Sigmoid colon (tissue), 4 donors: ENCODE data around the gene CBFA2T3.

ENCODE experiments used
- POLR2AphosphoS5 ChIP-seq, 4 donors: sonication (generic); formaldehyde crosslinking; IDR thresholded peaks; one replicate each; pipeline ENCODE4 v1.6.1; 2017; ENCODE audit warnings: antibody characterized with exemption in 4 of 4
- TF ChIP-seq, protein P1 (sequence below), 4 experiments: fragments of 450-650 bp in 3 of 4; fragments of 200-600 bp in 1 of 4; IDR thresholded peaks; one replicate each; pipeline ENCODE4 v1.5.1; 2016 to 2019; ENCODE audit warnings: antibody characterized with exemption in 4 of 4, mild to moderate bottlenecking in 3 of 4, moderate library complexity in 2 of 4

DNA sequence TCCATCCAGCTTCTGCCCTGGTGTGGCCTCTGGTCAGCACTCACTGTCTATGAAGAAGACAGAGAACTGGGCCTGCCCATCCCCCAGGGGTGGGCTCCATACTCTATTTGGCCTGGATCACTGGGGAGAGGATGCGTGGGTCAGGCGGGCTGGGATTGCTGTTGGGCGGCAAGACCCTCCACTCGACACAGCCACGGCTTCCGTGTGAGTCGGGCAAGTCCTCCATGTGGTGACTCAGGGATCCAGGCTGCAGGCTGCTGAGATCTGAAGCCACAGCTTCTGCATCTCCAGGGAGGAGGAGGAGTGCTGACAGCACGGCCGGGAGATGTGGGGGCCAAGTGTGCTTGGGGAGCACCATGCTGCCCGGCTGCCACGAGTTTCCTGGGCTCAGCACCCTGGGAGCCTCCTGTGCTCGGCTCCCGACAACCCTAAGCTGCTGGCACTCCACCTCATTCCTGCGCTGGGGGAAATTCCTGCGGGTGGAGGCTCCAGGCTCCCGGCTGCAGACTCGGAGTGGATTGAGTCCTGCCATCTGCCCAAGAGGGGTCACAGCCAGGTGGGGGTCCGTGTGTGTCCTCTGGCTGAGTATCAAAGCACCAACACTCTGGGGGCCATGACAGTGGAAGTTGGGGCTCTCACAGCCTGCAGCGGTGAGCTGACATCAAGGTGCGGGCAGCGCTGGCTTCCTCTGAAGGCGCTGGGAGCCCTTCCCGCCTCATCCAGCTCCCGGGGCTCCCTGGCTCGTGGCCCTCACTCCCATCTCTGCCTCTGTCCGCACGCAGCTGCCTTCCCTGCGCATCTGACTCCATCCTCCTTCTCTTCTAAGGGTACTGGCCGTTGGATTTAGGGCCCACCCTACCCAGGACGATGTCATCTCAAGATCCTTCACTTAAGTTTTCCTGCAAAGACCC, 24.4 kb upstream of the CBFA2T3 start:
- TF ChIP-seq POLR2AphosphoS5 (IDR thresholded peaks at IDR 0.05) = no peak
- TF ChIP-seq, protein P1, sequence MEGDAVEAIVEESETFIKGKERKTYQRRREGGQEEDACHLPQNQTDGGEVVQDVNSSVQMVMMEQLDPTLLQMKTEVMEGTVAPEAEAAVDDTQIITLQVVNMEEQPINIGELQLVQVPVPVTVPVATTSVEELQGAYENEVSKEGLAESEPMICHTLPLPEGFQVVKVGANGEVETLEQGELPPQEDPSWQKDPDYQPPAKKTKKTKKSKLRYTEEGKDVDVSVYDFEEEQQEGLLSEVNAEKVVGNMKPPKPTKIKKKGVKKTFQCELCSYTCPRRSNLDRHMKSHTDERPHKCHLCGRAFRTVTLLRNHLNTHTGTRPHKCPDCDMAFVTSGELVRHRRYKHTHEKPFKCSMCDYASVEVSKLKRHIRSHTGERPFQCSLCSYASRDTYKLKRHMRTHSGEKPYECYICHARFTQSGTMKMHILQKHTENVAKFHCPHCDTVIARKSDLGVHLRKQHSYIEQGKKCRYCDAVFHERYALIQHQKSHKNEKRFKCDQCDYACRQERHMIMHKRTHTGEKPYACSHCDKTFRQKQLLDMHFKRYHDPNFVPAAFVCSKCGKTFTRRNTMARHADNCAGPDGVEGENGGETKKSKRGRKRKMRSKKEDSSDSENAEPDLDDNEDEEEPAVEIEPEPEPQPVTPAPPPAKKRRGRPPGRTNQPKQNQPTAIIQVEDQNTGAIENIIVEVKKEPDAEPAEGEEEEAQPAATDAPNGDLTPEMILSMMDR (IDR thresholded peaks at IDR 0.05) = no peak
